Forelimb muscle (tissue), 1 donor: ENCODE results near the gene MED28. TPM values are rescaled to one million over a fixed set of nuclear protein-coding genes. Genes with fewer than 3 reads are reported as not detected.
"Not testable (repeated sequence)": the region's sequence is repeated elsewhere in the genome, so short reads cannot be mapped to it uniquely, and the experiment has no call there.

Experiments
- DNase-seq: peaks from one replicate; pipeline ENCODE4 v3.0.0-alpha.2; 2013; ENCODE audit warnings: low read depth
- polyA plus RNA-seq: library from polyadenylated mRNA; unstranded; fragments of 120-200 nt; gene quantifications from one replicate; pipeline ENCODE4 v1.2.1, GENCODE V29; 2013; ENCODE audit not compliant: insufficient read length

Gene MED28
- polyA plus RNA-seq: 26.0 TPM

DNA sequence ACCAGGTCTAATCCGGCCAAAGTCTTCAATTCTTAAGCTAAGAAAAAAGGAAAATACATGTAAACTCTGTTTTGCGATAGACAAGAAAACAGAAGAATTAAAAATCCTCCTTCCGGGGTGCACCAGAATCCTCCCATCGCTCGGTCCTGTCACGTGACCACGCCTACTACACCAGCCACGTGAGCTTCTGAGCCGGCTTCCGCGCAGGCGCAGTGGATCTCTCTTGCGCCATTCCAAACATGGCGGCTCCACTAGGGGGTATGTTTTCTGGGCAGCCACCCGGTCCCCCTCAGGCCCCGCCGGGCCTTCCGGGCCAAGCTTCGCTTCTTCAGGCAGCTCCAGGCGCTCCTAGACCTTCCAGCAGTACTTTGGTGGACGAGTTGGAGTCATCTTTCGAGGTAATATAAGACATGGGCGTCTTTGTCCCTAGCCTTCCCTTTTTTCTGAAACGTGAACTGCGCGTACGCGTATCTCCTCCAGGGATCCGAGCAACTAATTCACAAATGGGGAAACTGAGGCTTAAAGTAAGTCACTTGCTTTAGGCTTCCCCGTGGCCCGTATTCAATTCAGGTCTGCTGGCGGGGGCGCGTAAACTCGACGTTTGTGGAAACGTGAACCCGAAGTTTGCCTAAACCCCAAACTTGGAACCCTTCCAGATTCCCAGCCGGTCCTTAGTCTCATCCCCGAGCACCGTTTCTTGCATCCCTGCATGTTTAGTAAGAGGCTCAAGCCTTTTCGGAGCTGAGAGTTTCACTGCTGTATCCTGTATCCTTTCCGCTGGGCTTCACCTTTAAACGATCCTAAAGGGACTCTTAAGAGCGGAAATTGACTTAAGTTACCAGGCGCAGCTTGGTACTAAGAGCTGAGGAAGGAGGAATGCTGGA, at the start of gene MED28:
Gene MED28, plus strand, starts transcription at position 226 of the 884 bp plus-strand sequence. Its CDS starts 14 bp downstream, at position 240.
- peak; percentile 95 for DNase-seq

DNA sequence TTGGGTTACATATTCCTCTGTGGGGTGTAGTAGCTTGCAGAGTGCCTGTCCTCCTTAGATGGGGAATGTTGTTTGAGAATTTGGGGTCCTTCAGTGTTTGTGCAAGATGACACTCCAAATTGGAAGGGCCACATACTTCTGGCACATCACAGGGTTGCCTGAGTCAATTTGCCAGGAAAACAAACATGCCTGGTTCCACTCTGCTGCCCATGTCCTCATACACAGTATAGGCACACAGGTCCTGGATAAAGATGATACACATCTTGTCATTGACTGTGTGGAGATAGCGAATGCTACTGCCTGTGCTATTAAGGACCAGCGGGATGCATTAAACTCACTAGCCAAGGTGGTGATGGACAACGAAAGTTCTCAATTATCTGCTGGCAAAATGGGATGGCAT, 48.6 kb upstream of the MED28 start:
- DNase-seq: no peak

GRCh38 chr4:17567271-17567670, 47.2 kb upstream of the MED28 start:
- DNase-seq: no peak

GRCh38 chr4:17574206-17574605, 40.2 kb upstream of the MED28 start:
- no peak for DNase-seq

DNA sequence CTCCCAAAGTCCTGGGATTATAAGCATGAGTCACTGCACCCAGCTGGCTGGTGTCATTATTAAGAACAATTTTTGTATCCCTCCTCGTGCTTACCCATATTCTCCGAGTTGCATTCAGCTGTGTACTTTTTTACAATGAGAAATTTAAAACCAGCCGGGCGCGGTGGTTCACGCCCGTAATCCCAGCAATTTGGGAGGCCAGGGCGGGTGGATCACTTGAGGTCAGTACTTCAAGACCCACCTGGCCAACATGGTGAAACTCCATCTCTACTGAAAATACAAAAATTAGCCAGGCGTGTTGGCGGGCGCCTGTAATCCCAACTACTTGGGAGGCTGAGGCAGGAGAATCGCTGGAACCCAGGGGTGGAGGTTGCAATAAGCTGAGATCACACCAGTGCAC, 39.3 kb upstream of the MED28 start:
- DNase-seq: not testable (repeated sequence)

DNA sequence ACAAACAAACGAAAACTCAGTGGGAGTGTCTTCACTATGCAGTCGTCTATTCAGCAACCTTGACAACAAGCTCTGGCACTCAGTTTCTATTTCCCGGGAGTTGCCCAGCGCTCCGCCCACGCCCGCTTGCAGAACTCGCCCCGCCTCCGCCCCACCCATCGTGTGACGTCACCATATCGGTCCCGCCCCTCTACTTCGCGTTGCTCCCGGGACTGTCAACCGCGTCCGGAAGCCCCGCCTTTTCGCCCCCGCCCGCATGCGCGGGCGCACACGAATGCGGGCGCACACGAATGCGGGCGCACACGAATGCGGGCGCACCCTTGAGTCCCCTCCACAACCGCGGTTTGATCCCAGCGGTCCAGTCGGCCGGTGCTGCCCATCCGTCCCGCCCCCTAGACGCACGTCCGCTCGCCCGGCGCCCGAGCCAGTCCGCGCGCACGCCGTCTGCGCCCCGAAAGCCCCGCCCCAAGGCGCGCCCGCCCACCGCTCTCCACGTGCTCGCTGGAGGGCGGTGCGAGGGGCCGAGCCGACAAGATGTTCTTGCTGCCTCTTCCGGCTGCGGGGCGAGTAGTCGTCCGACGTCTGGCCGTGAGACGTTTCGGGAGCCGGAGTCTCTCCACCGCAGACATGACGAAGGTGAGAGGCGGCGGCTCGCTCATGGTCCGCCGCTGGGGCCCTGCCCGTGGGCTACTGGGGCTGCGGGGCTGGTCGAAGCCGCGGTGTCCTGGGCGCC, 37.3 kb upstream of the MED28 start, which contains the start of gene LAP3:
Gene LAP3, plus strand, starts transcription at position 267 of the 733 bp plus-strand sequence. Its CDS starts 268 bp downstream, at position 535.
- peak; percentile 98 for DNase-seq

DNA sequence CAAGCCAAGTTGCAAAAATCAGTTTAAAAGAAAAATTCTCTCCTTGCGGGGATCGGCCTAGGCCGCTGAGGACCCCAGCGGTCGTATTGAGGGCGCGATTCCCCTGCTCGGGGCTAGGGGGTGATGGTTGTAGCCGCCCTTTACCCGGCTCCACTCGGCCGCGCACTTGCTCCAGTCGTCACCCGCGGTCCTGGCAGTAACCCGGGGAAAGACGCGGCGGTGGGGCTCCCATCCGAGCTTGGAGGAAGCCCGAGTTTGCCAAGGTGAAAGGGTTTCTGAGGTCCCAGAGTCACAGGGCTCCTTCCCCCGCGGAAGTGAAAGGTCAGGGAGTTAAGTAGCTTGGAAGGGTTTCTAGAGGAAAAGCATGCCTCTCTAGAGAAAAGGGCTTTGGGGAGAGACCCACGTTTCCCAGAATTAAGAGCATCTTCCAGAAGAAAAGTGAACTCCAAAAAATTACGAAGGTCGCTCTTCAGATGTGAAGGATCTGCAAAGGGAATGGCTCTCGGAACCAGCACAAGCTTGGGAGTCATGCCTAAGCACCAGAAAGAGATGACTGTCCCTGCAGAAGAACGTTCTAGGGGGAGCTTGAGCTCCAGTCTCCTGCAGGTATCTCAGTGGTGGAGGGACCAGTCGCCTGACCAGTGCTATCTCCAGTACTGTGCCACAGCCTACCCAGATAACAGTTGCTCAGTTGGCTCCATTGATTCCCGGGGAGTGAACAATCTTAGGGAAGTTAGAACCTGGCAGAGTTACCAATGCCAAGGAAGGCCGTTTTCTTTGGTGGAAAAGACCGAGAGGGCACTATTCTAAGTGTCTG, 36.6 kb upstream of the MED28 start:
- no peak for DNase-seq

GRCh38 chr4:17578482-17578891, 36.0 kb upstream of the MED28 start:
- DNase-seq: no peak

- DNase-seq: no peak
Observed at GRCh38 chr4:17580969-17581368, 33.5 kb upstream of the MED28 start.

- no peak for DNase-seq
Observed at GRCh38 chr4:17583276-17583675, 31.2 kb upstream of the MED28 start.

DNA sequence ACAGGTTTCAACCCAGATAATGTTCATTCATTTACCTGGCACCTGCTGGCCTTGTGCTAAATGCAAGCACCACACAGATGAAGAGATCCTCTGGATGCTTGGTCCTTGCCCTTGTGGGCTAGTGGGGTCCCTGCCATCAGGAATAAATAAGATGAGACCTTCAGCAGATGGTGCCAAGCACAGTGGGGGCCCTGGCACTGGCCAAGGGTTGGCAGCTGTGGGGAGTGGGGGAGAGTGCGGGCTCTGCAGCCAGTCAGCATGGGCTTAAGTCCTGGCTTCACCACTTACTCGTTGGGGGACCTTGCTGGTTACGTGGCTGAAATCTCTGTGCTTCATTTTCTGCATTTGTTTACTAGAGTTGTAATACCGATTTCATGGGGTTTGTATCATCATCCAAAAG, 30.5 kb upstream of the MED28 start:
- no peak for DNase-seq

DNA sequence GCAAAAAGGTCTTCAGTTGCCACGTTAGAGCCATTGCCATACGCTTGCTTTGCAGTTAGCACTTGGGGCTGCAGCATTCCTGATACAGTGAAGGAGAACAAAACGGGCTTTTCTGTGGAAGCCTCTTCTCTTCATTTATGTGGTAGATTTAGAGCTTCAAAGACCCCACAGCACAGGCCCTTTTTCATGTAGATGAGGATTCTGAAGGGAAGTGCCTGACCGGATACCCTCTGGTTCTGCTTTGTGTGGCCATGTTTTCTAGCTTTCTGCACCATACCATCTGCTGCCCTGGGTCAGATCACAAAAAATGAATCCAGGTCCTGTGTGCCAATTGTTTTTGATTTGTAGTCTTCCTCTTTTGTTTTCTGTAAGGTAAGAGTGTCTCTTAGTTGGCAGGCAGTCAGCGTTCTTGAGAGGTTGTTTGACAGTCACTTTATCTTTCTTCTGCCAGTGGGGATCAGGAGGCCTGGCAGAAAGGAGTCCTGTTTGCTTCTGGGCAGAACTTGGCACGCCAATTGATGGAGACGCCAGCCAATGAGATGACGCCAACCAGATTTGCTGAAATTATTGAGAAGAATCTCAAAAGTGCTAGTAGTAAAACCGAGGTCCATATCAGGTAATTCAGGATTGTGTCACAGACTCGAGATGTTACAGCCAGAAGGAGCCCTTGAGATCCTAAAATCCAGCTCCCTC, 29.8 kb upstream of the MED28 start:
- DNase-seq: no peak

- DNase-seq: no peak
Observed at GRCh38 chr4:17587094-17587822, 27.2 kb upstream of the MED28 start.

DNA sequence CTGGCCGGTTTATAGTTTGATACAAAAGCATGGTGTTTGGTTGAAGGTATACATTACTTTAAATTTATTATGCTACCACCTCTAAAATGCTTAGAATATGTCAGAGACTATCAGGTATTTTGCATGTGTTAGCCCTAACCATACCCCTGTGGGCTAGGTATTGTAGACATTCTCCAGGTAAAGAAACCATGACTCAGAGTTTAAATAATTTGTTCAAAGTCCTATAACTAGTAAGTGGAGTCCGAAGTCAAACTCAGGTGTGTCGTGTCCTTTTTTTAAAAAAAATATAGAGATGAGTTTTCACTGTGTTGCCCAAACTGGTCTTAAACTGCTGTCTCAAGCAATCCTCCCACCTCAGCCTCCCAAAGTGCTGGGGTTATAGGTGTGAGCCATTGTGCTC, 25.1 kb upstream of the MED28 start:
- no peak for DNase-seq

DNA sequence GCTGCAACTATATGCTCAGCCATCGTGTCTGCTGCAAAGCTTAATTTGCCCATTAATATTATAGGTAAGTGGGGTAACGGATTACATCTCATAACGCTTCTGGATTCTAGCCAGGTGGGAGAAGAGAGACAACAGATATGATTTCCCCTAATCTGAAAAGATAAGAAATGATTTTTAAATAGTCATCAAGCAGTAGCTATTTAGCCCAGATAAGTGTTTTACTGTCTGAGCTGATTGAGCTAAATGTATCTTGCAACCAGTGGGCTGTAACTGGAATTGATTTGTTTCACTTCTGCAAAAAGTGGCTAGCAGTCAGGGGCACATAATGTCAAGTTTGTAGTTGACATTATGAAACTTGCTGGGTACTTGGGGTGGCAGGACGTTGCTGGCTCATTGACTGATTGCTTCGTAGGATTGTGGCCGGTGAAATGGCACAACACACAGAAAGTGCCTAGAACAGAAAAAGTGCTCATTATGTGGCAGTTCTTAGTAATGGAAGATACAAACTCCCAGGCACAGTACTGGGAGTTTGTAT, 18.9 kb upstream of the MED28 start:
- no peak for DNase-seq

DNA sequence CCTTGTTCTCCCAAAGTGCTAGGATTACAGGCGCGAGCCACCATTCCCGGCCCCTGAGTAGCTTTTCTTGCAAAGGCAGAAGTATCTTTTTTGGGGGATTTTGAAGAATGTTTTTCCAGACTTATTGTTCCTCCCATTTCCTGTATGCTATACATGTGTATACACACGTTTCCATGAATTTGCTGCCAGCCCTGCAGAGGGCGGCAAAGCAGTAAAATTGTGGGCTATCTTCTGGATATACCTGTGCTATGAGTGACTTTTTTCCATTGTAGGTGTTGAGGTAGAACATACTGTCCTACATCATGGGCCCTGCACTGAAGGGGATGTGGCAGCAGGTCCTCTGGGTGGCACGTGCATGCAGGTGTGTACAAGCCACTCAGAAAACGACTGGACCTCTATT, 16.9 kb upstream of the MED28 start:
- no peak for DNase-seq

DNA sequence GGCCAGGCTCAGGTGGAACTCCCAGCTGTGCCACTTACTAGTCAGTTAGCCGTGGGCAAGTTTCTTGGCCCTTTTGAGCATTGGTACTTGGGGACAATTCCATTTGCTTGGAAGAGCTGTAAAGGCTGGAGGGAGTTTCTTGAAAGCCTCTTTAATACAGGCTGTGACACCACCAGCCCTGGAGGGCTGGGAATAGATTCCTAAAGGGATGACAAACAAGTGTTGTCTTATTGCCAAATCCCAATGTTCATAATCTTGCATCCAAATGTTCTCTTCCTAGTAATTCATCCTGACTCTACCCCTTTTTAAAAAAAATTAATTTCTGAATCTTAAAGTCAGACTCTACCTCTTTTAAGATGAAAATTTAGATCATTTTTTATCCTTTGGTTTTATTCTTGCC, 14.6 kb upstream of the MED28 start:
- DNase-seq: no peak

DNA sequence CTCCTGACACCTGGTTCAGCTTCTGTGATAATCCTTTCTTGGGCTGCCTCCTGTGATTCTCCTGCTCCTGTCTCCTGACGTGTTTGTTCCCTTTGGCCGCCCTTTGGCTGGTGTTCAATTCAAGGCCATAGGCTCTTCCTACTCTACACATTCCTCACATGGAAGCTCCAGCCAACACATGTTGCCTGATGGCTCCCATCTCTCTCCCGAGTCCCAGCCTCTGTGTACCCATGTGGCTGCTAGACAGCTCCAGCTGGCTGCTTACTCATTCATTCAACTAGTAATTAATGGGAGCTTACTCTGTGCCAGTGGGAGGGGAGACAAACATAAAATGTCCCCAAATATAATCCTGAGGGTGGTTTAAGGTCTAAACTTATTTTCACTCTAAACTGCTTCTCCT, 9.2 kb upstream of the MED28 start:
- DNase-seq: no peak

GRCh38 chr4:17613761-17614415, 553 bp upstream of the MED28 start:
- no peak for DNase-seq

- no peak for DNase-seq
Observed at GRCh38 chr4:17616283-17616682, 1.8 kb downstream of the MED28 start.
